ENCODE results near the gene STK24. TPM values are rescaled to one million over a fixed set of nuclear protein-coding genes. Genes with fewer than 3 reads are reported as not detected.
A peak's percentile ranks its signal among the peaks of the same experiment; 100 is the strongest.

STK24 gene
- total RNA-seq, 6 donors from 2014 or later = 51.3 to 89.8 (median 78.6) TPM

- DNase-seq (no peak), ATAC-seq (ENCODE audit: low FRiP score in 2 of 2) (peak in 1 of 2 donors; percentile 14)
- Histone ChIP-seq H3K4me1 (peaks cover 60 to 67% (median 62%) of the 10 kb centered on the region in 4 donors), H3K36me3 (peaks cover 0 to 5% (median 0%) of the 10 kb centered on the region in 4 donors), H3K27me3 (no peaks in the 10 kb centered on the region), H3K9me3 (no peaks in the 10 kb centered on the region), H3K4me3 (no peak overlapping the region), H3K27ac (peak overlapping the region; percentile 55 to 84 (median 76))
- WGBS, 2 donors = 71 to 73% methylated on average over 2 of the region's 2 CpGs
- TF ChIP-seq, protein P1, sequence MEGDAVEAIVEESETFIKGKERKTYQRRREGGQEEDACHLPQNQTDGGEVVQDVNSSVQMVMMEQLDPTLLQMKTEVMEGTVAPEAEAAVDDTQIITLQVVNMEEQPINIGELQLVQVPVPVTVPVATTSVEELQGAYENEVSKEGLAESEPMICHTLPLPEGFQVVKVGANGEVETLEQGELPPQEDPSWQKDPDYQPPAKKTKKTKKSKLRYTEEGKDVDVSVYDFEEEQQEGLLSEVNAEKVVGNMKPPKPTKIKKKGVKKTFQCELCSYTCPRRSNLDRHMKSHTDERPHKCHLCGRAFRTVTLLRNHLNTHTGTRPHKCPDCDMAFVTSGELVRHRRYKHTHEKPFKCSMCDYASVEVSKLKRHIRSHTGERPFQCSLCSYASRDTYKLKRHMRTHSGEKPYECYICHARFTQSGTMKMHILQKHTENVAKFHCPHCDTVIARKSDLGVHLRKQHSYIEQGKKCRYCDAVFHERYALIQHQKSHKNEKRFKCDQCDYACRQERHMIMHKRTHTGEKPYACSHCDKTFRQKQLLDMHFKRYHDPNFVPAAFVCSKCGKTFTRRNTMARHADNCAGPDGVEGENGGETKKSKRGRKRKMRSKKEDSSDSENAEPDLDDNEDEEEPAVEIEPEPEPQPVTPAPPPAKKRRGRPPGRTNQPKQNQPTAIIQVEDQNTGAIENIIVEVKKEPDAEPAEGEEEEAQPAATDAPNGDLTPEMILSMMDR (IDR thresholded peaks at IDR 0.05) = no peak
- TF ChIP-seq EP300 (IDR thresholded peaks at IDR 0.05) (no peak), POLR2AphosphoS5 (IDR thresholded peaks at IDR 0.05) (no peak), POLR2A (IDR thresholded peaks at IDR 0.05) (no peak)
Observed at GRCh38 chr13:98508685-98509084, 68.2 kb downstream of the STK24 start.

- no peak for DNase-seq
- TF ChIP-seq POLR2AphosphoS5 (IDR thresholded peaks at IDR 0.05) (no peak), EP300 (IDR thresholded peaks at IDR 0.05) (no peak), POLR2A (IDR thresholded peaks at IDR 0.05) (no peak)
- TF ChIP-seq, protein P1 (IDR thresholded peaks at IDR 0.05) = no peak
- H3K4me3 ChIP-seq = no peak overlapping the region
- H3K9me3 ChIP-seq = no peaks in the 10 kb centered on the region
- WGBS, 2 donors = 68 to 76% methylated on average over 2 of the region's 2 CpGs
- peaks cover 64 to 71% (median 66%) of the 10 kb centered on the region in 4 donors for H3K4me1 ChIP-seq
- peak overlapping the region; percentile 55 to 84 (median 76) for H3K27ac ChIP-seq
- no peaks in the 10 kb centered on the region for H3K27me3 ChIP-seq
- H3K36me3 ChIP-seq = peaks cover 0 to 3% (median 0%) of the 10 kb centered on the region in 4 donors
- ATAC-seq (ENCODE audit: low FRiP score in 2 of 2) = no peak
Observed at GRCh38 chr13:98508280-98508679, 68.6 kb downstream of the STK24 start.

GRCh38 chr13:98507282-98507797 lies 69.6 kb downstream of the STK24 start:
- Histone ChIP-seq H3K9me3 (no peaks in the 10 kb centered on the region), H3K4me1 (peaks cover 71 to 81% (median 73%) of the 10 kb centered on the region in 4 donors), H3K27me3 (no peaks in the 10 kb centered on the region), H3K27ac (peak overlapping the region; percentile 11 to 84 (median 76)), H3K36me3 (no peaks in the 10 kb centered on the region), H3K4me3 (no peak overlapping the region)
- TF ChIP-seq EP300 (IDR thresholded peaks at IDR 0.05) = no peak
- no peak for TF ChIP-seq POLR2A (IDR thresholded peaks at IDR 0.05)
- TF ChIP-seq POLR2AphosphoS5 (IDR thresholded peaks at IDR 0.05) = peak in 1 of 2 donors; percentile 44
- TF ChIP-seq, protein P1 (IDR thresholded peaks at IDR 0.05) = no peak
- no peak for ATAC-seq (ENCODE audit: low FRiP score in 2 of 2)
- 25 to 26% methylated on average over 5 of the region's 5 CpGs for WGBS, 2 donors
- peak; percentile 48 to 60 for DNase-seq

GRCh38 chr13:98506728-98507230 lies 70.1 kb downstream of the STK24 start:
- Histone ChIP-seq H3K4me1 (peaks cover 77 to 84% (median 78%) of the 10 kb centered on the region in 4 donors), H3K9me3 (no peaks in the 10 kb centered on the region), H3K27ac (peak overlapping the region; percentile 11 to 84 (median 76)), H3K4me3 (no peak overlapping the region), H3K27me3 (no peaks in the 10 kb centered on the region), H3K36me3 (no peaks in the 10 kb centered on the region)
- peak in 1 of 2 donors; percentile 37 for DNase-seq
- ATAC-seq (ENCODE audit: low FRiP score in 2 of 2) = no peak
- WGBS, 2 donors = 79 to 88% methylated on average over 16 of the region's 16 CpGs
- TF ChIP-seq POLR2AphosphoS5 (IDR thresholded peaks at IDR 0.05) (no peak), EP300 (IDR thresholded peaks at IDR 0.05) (no peak), POLR2A (IDR thresholded peaks at IDR 0.05) (no peak)
- TF ChIP-seq, protein P1 (IDR thresholded peaks at IDR 0.05) = no peak

DNA sequence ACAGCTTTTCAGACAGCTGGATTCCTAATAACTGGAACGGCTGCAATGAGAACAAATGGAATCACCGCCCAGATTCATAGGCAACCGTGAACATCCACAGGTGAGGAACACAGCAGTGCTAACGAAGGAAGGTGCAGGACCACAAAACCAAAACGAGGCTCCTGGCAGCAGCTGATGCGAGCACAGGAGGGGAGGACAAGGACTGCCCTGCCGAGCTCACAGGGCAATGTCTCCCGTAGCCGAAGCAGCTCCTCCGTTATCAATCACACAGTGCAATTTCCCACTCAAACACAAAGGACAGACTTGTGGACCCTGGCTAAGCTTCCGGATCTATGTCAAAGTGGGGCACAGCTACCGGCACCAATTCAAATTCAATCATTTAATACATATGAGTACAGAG lies 70.6 kb downstream of the STK24 start:
- Histone ChIP-seq H3K27ac (peak overlapping the region in 3 of 4 donors; percentile 11 to 84 (median 79)), H3K4me1 (peaks cover 77 to 84% (median 80%) of the 10 kb centered on the region in 4 donors), H3K4me3 (no peak overlapping the region), H3K27me3 (no peaks in the 10 kb centered on the region), H3K36me3 (no peaks in the 10 kb centered on the region), H3K9me3 (no peaks in the 10 kb centered on the region)
- TF ChIP-seq POLR2A (IDR thresholded peaks at IDR 0.05) (no peak), POLR2AphosphoS5 (IDR thresholded peaks at IDR 0.05) (no peak), EP300 (IDR thresholded peaks at IDR 0.05) (no peak)
- TF ChIP-seq, protein P1 (IDR thresholded peaks at IDR 0.05) = no peak
- ATAC-seq (ENCODE audit: low FRiP score in 2 of 2) (no peak), DNase-seq (no peak)
- WGBS, 2 donors = 85 to 86% methylated on average over 12 of the region's 12 CpGs

All from upper lobe of left lung (tissue), 6 donors.